GM19468 (cell line): ENCODE data around the gene CSRP1.

Source experiments
- ATAC-seq: cut with Tn5 transposase; IDR thresholded peaks from one replicate; pipeline ENCODE4 v1.9.1; 2021; ENCODE audit warnings: mild to moderate bottlenecking, moderate library complexity, moderate number of reproducible peaks; ENCODE audit not compliant: unreplicated experiment; ENCODE audit errors: extremely low read depth

Gene CSRP1

DNA sequence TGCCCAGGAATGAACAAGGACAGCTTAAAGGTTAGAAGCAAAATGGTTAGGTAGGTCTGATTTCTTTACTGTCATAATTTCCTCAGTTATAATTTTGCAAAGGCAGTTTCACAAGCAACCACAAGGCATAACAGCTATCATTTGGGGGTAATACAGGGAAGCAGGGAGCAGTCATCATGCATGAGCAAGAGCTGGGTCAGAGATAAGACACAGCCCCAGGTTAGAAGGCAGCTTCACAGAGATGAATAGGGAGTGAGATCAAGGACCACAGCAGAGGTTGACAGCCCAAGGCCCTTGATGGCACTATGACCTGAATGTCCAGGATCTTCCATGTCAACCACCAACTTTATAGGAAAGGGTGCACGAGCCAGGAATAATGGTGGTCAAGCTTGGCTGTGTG is 9.0 kb upstream of the CSRP1 start:
- no peak for ATAC-seq

DNA sequence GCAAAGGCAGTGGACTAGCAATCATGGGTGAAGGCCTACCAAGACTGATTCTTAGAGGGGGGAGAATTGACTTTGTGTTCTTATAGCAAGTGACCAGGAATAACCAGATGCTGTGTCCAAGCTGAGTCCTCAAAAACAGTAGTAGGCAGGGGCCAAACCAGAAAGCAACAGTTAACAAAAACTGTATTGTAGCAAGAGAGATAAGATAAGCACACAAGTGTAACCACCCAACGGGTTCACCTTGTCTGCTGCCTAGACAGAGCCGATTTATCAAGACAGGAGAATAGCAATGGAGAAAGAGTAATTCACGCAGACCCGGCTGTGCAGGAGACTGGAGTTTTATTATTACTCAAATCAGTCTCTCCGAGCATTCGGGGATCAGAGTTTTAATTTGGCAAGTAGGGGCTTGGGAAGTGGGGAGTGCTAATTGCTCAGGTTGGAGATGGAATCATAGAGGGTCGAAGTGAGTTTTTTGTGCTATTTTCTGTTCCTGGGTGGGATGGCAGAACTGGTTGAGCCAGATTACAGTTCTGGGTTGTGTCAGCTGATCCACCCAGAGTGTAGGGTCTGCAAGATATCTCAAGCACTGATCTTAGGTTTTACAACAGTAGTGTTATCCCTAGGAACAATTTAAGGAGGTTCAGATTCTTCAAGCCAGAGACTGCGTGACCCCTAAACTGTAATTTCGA is 8.3 kb upstream of the CSRP1 start:
- no peak for ATAC-seq

DNA sequence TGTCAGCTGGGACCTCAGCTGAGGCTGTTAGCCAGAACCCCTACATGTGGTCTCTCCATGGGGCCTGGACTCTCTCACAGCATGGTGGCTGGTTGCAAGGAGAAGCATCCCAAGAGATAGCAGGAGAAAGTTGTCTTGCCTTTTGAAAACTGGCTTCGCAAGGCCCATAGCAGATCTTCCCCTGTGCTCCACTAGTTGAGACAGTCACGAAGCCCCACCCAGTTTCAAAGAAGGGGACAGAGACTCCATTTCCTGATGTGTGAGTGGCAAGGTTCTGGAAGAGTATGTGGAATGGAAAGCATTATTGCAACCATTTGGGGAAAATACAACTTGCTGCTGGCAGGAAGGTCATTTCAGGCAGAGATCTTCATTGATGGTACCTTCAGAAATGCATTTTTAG is 7.5 kb upstream of the CSRP1 start:
- no peak for ATAC-seq

DNA sequence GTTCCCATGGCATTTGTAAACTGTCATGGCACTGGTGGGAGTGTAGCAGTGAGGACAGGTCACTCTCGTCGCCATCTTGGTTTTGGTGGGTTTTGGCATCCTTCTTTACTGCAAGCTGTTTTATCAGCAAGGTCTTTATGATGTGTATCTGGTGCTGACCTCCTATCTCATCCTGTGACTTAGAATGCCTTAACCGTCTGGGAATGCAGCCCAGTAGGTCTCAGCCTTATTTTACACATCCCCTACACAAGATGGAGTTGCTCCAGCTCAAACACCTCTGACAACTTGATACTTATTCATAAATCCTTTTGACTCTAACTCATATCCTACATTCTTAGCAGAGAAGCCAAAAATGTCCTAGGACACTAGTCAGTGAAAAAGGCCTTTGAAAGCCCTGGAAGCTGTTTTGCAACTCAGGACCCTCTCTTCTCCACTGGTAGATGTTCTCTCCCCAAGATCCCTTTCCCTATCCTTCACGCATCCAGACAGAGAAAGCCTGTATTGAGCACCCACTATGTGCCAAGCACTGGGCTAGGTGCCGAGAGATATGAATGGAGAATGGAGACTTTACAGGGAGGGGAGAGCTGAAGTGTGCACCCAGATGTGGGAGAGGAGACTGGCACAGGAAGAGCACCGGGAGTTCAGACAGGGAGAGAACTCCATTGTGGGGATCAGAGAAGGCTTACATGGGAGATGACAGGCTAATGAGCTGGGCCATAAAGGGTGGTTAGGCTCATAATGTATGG is 6.7 kb upstream of the CSRP1 start:
- no peak for ATAC-seq

DNA sequence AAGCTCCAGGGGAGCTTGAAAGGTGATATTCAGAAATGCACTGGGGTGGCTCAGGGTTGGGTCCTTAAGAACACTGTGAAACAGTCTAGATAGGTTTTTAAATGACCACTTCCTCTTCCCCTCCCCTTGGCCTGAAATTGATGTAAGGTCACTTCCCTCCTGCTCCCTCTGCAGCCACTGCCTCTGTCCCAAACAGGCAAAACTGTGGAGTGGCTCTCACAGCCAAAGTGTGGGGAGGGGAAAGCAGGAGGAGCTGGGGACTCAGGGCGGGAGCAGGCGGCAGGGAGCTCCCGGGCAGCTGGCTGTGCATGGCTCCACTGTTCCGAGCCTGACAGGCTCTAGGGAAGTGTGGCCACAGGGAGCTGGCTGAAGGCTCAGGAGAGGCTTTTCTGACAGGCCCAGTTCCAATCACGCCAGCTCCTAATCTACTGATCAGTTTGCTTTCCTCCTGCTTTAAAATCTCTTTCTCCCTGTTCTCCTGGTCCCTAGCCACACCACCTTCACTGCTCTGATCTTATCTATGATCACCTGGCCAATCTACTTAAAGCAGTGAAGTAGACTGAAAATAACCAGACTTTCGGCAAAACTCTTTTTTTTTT is 5.1 kb upstream of the CSRP1 start:
- ATAC-seq, result no peak

DNA sequence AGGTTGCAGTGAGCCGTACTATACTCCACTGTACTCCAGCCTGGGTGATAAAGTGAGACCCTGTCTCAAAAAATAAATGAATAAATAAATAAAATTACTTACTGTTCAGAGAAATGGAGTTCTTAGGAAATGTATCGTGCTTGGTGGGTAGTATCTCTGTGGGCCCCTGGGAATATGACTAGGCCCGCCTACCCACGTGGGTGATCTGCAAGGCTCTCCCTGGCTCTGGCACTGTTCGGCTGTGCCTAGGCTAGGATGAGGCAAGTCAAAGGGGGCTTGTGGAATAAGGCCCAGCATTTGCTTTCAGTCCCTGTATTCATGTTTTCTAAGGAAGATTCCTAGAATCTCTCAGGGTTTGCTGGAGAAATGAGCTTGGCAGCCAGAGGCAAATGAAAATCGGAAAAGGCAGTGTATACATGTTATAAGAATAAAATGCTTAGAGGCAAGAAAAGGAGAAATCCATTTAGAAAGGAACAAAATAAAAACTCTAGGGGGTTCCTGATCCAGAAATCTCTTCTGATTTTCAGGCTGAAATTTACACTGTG is 4.5 kb upstream of the CSRP1 start:
- ATAC-seq, result no peak

DNA sequence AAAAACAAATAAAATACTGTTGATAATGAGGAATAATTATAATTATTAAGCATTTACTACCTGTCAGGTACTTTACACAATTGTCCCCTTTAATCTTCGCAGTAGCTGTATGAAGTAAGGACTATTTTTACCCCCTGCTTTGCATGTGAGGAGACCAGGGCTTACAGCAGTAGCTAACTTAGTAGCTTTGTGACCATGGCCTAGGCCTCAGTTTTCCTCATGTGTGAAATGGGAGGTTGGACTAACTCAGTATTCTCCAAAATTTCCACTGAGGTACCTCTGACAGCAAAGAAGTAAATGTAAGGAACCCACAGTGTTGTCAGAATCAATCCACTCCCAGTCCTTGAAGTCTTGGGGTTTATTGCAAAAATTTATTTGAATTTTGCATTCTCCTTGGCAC is 3.8 kb upstream of the CSRP1 start:
- ATAC-seq, result no peak

DNA sequence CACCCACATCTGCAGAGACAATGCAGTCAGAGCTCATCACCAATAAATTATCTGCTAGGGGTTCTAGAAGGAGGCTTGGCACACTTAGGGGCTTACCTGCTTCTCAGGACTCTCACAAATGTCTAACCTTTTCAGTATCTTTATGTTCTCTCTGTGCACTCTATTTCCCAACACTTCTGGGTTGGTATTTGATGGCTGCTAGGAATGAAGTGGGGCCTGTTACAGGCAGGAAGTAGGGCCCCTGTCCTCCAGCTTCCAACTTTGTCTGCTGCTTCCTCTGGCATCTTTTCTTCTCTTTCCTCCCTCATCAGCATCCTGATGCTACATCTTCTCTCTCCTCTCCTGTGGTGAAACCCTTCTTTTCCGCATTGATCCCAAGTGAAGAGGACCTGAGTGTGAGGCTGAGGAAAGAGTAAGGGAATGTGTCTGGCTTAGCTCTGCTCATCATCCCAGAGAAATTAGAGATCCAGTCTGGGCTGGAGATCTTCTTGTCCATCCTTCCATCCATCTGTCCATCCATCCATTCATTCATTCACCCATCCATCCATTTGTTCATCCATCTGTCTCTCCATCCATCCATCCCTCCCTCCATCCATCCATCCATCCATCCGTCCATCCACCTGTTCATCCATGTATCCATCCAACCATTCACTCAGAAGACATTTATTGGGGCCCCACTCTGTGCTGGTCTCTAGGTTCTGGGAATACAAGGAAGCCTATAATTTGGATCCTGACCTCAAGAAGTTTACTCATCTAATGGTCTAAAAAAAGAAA is 2.9 kb upstream of the CSRP1 start:
- no peak for ATAC-seq

DNA sequence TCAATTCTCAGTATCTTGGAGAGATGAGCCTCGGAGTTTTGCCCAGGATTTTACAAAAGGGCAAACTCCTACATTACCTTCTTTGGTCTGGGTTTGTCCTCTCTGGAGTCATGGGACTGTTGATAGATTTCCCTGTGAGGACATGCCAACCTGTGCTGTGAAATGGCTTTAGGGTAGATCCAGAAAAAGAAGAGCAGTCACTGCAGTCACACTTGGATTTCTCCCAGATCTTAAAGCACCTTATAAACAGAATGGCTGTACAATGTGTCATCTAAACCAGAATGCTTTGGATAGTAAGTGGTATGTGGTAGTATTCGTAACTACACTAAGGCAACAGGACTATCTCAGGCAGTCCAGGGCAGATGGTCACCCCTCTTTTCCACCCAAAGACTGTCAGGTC is 1.9 kb upstream of the CSRP1 start:
- no peak for ATAC-seq

DNA sequence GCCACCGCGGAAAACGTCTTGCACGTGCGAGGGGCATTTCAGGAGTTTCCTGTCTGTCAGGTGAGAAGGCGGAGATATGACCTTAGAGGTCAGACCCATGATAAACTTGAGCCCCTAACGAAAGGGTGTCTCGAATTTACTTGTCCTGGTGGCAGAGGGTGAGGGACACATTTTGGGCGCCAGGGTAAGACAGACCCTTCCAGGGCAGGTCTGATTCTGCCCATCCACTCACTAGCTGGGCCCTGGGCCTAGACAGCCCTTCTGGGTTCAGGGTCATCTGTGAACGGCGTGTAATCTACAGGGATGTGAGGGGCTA is 395 bp upstream of the CSRP1 start:
- ATAC-seq, result no peak

DNA sequence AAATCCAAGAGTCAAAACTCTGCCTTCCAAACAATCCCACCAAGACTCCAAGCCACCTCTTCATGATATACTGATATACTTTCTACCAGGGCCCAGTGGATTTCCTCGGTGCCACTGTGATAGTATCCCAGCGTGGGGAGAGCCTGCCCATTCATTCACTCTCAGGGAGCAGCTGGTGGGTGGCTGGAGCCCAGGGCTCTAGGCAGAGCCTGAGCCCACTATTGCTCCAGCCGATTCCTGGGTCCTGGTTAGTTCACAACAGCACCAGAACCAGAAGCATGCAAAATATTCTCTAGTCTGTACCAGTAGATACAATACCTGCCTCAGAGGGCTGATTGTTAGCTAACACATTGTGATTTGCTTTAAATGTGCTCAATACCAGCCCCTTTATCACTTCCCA is 831 bp downstream of the CSRP1 start:
- ATAC-seq, result no peak

DNA sequence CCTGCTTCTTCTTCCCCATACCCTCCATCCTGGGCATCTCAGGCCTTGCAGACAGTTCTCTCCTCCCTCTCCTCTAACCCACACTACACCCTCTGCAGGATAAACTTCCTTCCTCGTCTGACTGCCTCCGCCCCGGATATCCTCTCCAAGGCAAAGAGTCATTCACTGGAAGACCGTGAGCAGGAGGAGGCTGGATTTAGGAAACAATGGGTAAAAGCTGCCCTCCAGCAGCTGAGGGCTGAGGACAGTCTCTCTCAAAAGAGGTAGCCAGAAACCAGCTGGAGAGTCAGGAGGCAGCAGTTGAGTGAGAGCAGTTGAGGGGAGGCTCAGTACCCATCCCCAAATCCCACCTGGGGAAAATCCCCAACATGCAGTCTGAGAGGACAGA is 1.4 kb downstream of the CSRP1 start:
- no peak for ATAC-seq

DNA sequence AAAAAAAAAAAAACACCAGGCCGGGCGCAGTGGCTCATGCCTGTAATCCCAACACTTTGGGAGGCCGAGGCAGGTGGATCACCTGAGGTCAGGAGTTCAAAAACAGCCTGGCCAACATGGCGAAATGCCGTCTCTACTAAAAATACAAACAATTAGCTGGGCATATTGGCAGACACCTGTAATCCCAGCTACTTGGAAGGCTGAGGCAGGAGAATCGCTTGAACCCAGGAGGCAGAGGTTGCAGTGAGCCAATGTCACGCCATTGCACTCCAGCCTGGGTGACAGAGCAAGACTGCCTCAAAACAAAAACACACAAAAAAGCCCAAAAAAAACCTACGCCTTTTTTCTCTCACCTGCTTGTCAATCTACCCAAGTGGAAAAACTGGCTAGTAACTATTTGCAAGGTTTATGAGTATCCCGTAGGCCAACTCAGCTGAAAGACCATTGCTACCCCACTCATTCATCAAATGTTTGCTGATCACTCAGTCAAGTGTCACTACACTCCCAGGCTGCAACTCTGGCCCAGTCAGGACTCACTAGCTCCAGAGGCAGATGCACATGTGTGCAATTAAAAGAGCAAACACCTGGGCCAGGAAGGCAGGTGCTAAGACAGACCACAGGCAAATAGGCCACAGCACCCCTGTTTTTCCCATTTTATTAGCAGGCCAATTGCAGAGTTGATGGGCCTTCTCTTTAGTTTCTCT is 2.0 kb downstream of the CSRP1 start:
- ATAC-seq, result no peak

DNA sequence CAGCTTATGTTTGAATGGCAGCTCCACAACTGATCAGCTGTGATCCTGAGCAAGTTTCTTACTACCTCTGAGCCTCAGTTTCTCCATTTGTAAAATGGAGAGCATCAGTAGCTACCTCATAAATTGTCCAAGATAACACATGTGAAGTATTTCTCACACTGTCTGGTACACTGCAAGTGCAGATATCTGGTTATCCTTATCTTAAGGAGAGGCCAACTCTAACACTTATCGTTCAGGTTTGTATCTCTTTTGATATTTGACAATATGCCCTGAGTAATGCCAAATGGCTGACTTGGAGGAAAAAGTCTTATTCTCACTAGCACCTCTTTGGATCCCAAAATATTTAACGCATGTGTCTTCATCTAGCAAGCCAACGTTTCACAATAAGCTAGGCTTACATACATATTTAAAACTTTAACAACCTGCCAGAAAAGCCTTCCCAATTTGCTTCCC is 2.7 kb downstream of the CSRP1 start:
- ATAC-seq, result no peak

DNA sequence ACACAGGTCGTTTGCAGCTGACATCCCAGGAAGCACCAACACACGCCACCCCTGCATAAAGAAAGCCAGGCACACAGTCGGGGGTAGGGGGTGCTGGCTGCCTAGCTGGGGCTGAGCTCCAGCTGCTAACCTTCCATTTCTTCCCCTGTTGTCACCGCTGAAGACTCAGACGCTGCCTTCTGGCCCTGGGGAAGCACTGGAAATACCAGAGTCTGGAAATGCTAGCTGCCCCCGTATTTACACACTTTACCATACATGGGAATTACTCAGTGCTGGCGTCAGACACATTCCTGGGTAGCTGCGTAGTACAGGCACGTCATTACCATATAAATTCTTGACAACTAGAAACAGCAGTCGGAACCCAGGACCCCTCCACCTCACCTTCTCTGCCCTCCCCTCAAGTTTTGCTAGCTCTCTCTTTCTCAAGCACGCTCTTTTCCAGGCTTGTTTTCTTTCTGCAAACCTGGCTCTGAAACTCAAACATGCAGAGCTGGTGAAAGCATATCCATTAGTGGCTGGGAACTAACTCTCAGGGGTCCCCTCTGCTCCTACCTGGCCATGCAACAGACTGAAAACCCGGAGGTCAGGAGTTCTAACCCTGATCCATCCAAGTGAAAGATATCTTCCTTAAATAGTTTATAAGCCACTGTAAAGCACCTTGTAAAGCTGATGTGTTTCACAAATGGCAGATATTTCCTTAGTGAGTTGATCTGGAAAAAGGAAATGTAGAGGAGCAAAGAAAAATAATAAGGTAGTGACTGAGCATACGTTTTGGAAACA is 3.3 kb downstream of the CSRP1 start:
- ATAC-seq, result no peak

DNA sequence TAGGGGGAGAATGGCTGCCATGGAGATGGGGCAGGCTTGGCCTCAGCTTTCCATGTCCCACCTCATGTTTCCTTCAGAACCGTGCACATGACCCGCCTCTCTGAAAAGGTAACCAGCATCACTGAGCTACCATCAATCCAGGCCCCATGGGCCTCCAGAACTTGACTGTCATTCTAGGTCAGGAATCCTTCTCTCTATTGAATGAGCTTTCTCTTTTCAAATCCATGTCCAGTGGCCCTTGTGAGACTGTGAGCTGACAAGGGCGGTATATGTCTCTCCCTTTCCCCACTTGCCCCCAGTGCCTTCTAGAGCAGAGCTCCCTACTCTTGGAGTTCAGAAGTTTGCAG is 4.4 kb downstream of the CSRP1 start:
- no peak for ATAC-seq

DNA sequence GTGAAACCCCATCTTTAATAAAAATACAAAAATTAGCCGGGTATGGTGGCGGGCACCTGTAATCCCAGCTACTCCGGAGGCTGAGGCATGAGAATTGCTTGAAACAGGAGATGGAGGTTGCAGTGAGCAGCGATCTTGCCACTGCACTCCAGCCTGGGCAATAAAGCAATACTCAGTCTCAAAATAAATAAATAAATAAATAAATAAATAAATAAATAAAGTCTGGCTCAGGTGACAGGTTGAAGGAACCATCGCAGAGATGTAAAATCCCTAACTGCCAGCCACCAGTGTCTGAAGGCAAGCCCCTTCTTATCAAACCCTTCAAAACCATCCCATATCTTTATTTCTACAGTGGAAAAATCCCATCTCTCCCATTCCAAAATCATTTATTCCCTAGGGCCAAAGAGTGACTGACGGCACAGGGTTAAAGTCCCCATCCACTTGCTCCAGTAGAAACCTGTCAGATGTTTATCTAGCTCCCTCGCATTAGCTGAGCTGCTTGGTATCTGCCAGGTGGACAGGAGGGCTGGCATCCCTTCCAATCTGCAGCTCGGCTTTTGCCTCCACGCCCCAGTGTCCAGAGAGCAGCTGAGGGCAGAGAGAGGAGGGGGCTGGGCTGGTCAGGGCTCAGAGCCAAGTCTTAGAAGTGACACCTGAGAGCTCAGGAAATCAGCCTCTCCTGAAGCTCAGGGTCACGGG is 5.0 kb downstream of the CSRP1 start:
- ATAC-seq, result no peak

DNA sequence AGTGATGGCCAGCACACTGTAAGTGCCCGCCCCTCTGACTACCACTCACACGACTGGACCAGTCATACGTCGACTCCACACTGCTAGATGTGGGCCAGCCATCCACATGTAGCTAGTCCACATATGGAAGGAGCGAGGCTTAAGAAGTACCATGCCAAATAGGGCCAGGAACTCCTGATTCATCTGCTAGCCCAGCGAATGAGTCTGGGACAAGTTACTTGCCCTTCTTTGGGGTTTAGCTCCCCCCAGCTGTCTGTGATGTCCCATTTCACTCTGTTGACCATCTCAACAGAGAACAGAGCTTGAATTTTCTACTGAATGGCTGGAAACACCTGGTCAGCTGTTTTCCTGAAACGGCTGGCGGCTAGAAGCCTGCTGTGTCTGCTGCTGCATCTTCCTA is 5.8 kb downstream of the CSRP1 start:
- ATAC-seq, result no peak

DNA sequence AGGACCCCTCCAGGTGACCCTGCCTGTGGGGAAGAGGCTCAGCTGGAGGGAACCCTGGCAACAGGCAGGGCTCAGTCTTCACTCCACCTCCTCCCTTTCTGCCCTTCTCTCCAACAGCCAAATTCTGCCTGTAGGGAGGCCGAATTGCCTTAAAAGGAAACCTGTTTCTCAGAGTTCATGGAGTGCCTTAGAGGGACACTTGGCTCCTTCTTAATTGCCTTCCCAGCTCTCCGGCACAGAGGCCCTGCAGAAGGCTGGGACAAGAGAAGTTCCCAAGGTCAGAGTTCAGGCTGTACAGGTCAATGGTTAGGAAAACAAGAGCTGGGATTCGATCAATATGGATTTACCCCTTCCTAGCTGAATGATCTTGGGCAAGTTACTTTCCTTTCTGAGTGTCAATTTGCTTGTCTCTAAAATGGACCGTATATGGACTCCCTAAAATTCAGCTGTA is 6.2 kb downstream of the CSRP1 start:
- no peak for ATAC-seq
